Keratinocyte (primary cell): ENCODE measurements around the gene CHAC1. TPM values are rescaled to one million over a fixed set of nuclear protein-coding genes. Genes with fewer than 3 reads are reported as not detected.
A peak's percentile ranks its signal among the peaks of the same experiment; 100 is the strongest.

Experiments
- DNase-seq: peaks from one replicate; pipeline ENCODE4 v3.0.0-alpha.2; 2011; ENCODE audit warnings: low read depth, missing footprints, low spot score
- FAIRE-seq: peaks from 2 replicates; lab custom pipeline; 2011; peaks lifted over from hg19 to GRCh38; lab: Jason Lieb, UNC
- H2AFZ ChIP-seq: 2 replicates; pipeline ENCODE4 v1.6.0; 2012; ENCODE audit warnings: low read length, control low read depth, inconsistent platforms; ENCODE audit not compliant: control insufficient read depth
- H3K27ac ChIP-seq: 2 replicates; pipeline ENCODE4 v1.5.1; 2011; ENCODE audit warnings: low read length; ENCODE audit not compliant: control insufficient read depth, insufficient read depth
- H3K27me3 ChIP-seq: 3 replicates; pipeline ENCODE4 v1.6.0; 2011; ENCODE audit warnings: low read length; ENCODE audit not compliant: control insufficient read depth, insufficient read depth; ENCODE audit errors: extremely low read depth
- H3K36me3 ChIP-seq, 2 experiments: 2 replicates in 1 of 2; 3 replicates in 1 of 2; pipeline ENCODE4 v1.5.1; 2011; ENCODE audit warnings: low read length in 2 of 2, mild to moderate bottlenecking in 1 of 2; ENCODE audit not compliant: control insufficient read depth in 2 of 2, insufficient read depth in 2 of 2; ENCODE audit errors: extremely low read depth in 1 of 2
- H3K4me1 ChIP-seq: 3 replicates; pipeline ENCODE4 v1.5.1; 2011; ENCODE audit warnings: low read length; ENCODE audit not compliant: control insufficient read depth, insufficient read depth; ENCODE audit errors: extremely low read depth
- H3K4me2 ChIP-seq: 3 replicates; pipeline ENCODE4 v1.6.0; 2011; ENCODE audit warnings: low read depth, low read length; ENCODE audit not compliant: control insufficient read depth, insufficient read depth; ENCODE audit errors: extremely low read depth
- H3K4me3 ChIP-seq, 3 experiments: fragments of 200-600 bp in 1 of 3; sonication (generic) in 1 of 3; 2 replicates in 2 of 3; 3 replicates in 1 of 3; pipeline ENCODE4 v1.5.1; 2011 to 2016; ENCODE audit warnings: low read length in 3 of 3, mild to moderate bottlenecking in 3 of 3, control low read depth in 2 of 3, inconsistent platforms in 1 of 3, low read depth in 1 of 3, mixed read lengths in 1 of 3, mixed run types in 1 of 3, moderate library complexity in 1 of 3; ENCODE audit not compliant: control insufficient read depth in 2 of 3, insufficient read depth in 2 of 3; ENCODE audit errors: extremely low read depth in 1 of 3
- H3K79me2 ChIP-seq: 2 replicates; pipeline ENCODE4 v1.6.0; 2012; ENCODE audit warnings: low read length; ENCODE audit not compliant: control insufficient read depth, insufficient read depth
- H3K9ac ChIP-seq: 3 replicates; pipeline ENCODE4 v1.6.0; 2011; ENCODE audit warnings: low read length; ENCODE audit not compliant: control insufficient read depth, insufficient read depth; ENCODE audit errors: extremely low read depth
- H3K9me1 ChIP-seq: 3 replicates; pipeline ENCODE4 v1.6.0; 2011; ENCODE audit warnings: low read length; ENCODE audit not compliant: control insufficient read depth, insufficient read depth; ENCODE audit errors: extremely low read depth
- H3K9me3 ChIP-seq: 2 replicates; pipeline ENCODE4 v1.5.1; 2012; ENCODE audit warnings: low read depth, low read length; ENCODE audit not compliant: control insufficient read depth
- H4K20me1 ChIP-seq: 3 replicates; pipeline ENCODE4 v1.6.0; 2011; ENCODE audit warnings: low read length; ENCODE audit not compliant: control insufficient read depth, insufficient read depth; ENCODE audit errors: extremely low read depth
- CTCF ChIP-seq, 3 experiments: IDR thresholded peaks in 1 of 3; conservative IDR thresholded peaks in 1 of 3; optimal IDR thresholded peaks in 1 of 3; 2 replicates in 2 of 3; 3 replicates in 1 of 3; pipeline versions ENCODE3 to v1.5.1; 2011; ENCODE audit warnings: low read length in 3 of 3, mild to moderate bottlenecking in 3 of 3, moderate library complexity in 2 of 3, control low read depth in 1 of 3, inconsistent platforms in 1 of 3; ENCODE audit not compliant: insufficient read depth in 2 of 3; ENCODE audit errors: extremely low read depth in 1 of 3
- EZH2 ChIP-seq: IDR thresholded peaks from one replicate; pipeline ENCODE4 v1.6.1; 2012; ENCODE audit warnings: inconsistent platforms, mild to moderate bottlenecking, low read length, moderate library complexity
- dilution Hi-C: fragments of 300-500 bp; cut with MboI; formaldehyde crosslinking; loops from one replicate; pipeline ENCODE4 v1.7.0; 2020; ENCODE audit warnings: low sequenced_read_pairs; ENCODE audit not compliant: extremely low pct_ligation_motif_present
- polyA plus RNA-seq, 5 experiments: library from polyadenylated mRNA; depleted of rRNA in 3 of 5; stranded (reverse) in 3 of 5; stranded (forward) in 1 of 5; unstranded in 1 of 5; fragments of >200 nt; gene quantifications; 1 replicate in 1 of 5; 2 replicates in 3 of 5; 3 replicates in 1 of 5; pipeline versions ENCODE4 v1.2.1 to v1.2.3, GENCODE V29; 2011 to 2012; ENCODE audit warnings: missing spikeins in 2 of 5, low read depth in 1 of 5, low replicate concordance in 1 of 5

The CHAC1 gene
- polyA plus RNA-seq, 1 donor (not counting 4 experiments of a cell fraction or from before 2014, with no cell fraction given) = 6.4 TPM

- Histone ChIP-seq H3K4me1 (peaks cover 6% of the 10 kb centered on the region), H3K4me3 (no peak overlapping the region), H3K9ac (no peak overlapping the region), H3K36me3 (no peaks in the 10 kb centered on the region), H2AFZ (no peak overlapping the region), H3K27me3 (peaks cover 29% of the 10 kb centered on the region), H3K27ac (no peak overlapping the region), H4K20me1 (no peaks in the 10 kb centered on the region), H3K9me3 (no peaks in the 10 kb centered on the region), H3K9me1 (no peaks in the 10 kb centered on the region), H3K4me2 (no peak overlapping the region), H3K79me2 (no peaks in the 10 kb centered on the region)
- dilution Hi-C loops = no loop called here
- no peak for TF ChIP-seq CTCF (optimal IDR thresholded peaks at IDR 0.05 in 1 of 3, IDR thresholded peaks at IDR 0.05 in 1 of 3, conservative IDR thresholded peaks at IDR 0.05 in 1 of 3; ENCODE audit: extremely low read depth in 1 of 3, insufficient read depth in 2 of 3, low read length in 3 of 3)
- no peak for TF ChIP-seq EZH2
- FAIRE-seq (no peak), DNase-seq (no peak)
Measured at GRCh38 chr15:40940296-40940801, 12.9 kb upstream of the CHAC1 start.

DNA sequence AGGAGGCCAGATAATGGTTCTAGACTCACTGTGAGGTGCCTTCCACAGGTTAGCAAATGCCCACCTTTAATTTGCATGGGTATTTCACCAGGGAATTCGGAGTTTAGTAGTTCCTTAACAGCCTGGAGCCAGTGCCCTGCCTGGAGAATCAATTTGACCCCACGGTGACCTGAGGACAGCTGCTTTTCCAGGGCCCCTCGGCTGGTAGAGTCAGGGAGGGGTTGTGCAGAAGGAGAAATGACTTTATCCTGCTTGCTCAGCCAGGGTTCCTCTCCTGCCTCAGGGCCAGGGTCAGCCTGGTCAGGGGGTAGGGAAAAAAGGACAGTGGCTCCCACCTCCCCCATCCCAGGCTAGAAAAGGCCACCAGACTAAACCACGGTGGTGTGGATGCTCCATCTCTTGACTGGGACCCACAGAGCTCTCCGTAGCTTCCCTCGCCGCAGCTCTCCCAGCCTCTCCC lies 12.2 kb upstream of the CHAC1 start:
- dilution Hi-C loops = no loop called here
- H3K36me3 ChIP-seq = no peaks in the 10 kb centered on the region

More for the DNA sequence above, 12.2 kb upstream of the CHAC1 start:
- FAIRE-seq (no peak), DNase-seq (no peak)
- Histone ChIP-seq H3K9ac (peak overlapping the region; percentile 68), H3K79me2 (no peaks in the 10 kb centered on the region), H4K20me1 (no peaks in the 10 kb centered on the region), H3K27me3 (peaks cover 31% of the 10 kb centered on the region), H3K4me3 (peak overlapping the region in 1 of 3 experiments; percentile 18), H3K4me1 (peaks cover 6% of the 10 kb centered on the region), H3K9me1 (no peaks in the 10 kb centered on the region), H3K4me2 (peak overlapping the region; percentile 88), H3K9me3 (no peaks in the 10 kb centered on the region), H2AFZ (no peak overlapping the region), H3K27ac (no peak overlapping the region)
- TF ChIP-seq EZH2 = no peak
- TF ChIP-seq CTCF (optimal IDR thresholded peaks at IDR 0.05 in 1 of 3, IDR thresholded peaks at IDR 0.05 in 1 of 3, conservative IDR thresholded peaks at IDR 0.05 in 1 of 3; ENCODE audit: extremely low read depth in 1 of 3, insufficient read depth in 2 of 3, low read length in 3 of 3) = no peak
